ENCODE data around the gene WDR70. TPM values are rescaled to one million over a fixed set of nuclear protein-coding genes. Genes with fewer than 3 reads are reported as not detected.

The WDR70 gene
- total and polyA plus RNA-seq, 10 of the 15 experiments (the other 5 are each of a cell fraction or from before 2014, with no cell fraction given) = 10.9 to 33.6 (median 29.1) TPM

GRCh38 chr5:37664551-37664950, 285.4 kb downstream of the WDR70 start:
- no peak for DNase-seq (ENCODE audit: low read depth, low spot score)
- no peaks in the 10 kb centered on the region for H3K27me3 ChIP-seq (replicated peaks in 1 of 2; ENCODE audit: control insufficient read depth in 2 of 2, insufficient read depth in 2 of 2, low read length in 1 of 2)
- ChIA-PET SMC1A (ENCODE audit: uncharacterized antibody, unreplicated experiment) (no interaction called here), CTCF (no interaction called here), RAD21 (ENCODE audit: unreplicated experiment) (no interaction called here), POLR2A (no interaction called here)
- no peak overlapping the region for H3K9ac ChIP-seq (ENCODE audit: control insufficient read depth, insufficient read depth, low read length)
- BruUV-seq (replicated peaks) = no TSS peak
- no peaks in the 10 kb centered on the region for H3K9me3 ChIP-seq (replicated peaks; ENCODE audit: control insufficient read depth, insufficient read depth, low read length)
- H2AFZ ChIP-seq (ENCODE audit: control insufficient read depth, low read depth, low read length) = no peak overlapping the region
- no peak overlapping the region for H3K27ac ChIP-seq (ENCODE audit: control insufficient read depth, insufficient read depth)
- H3K4me1 ChIP-seq (ENCODE audit: control insufficient read depth, insufficient read depth, low read length) = no peaks in the 10 kb centered on the region
- no peak for FAIRE-seq
- H3K79me2 ChIP-seq (ENCODE audit: control insufficient read depth, insufficient read depth, low read length) = no peaks in the 10 kb centered on the region
- intact Hi-C loops (cut with micrococcal nuclease; ENCODE audit: unreplicated experiment) (no loop called here), in situ Hi-C loops (cut with MboI) (no loop called here)
- H3K4me3 ChIP-seq = no peak overlapping the region
- H3K36me3 ChIP-seq (ENCODE audit: control insufficient read depth in 2 of 2, insufficient read depth in 2 of 2, low read length in 1 of 2) = no peaks in the 10 kb centered on the region
- H4K20me1 ChIP-seq (ENCODE audit: control insufficient read depth, insufficient read depth) = no peaks in the 10 kb centered on the region
- ATAC-seq = no peak
- WGBS (ENCODE audit: insufficient coverage, insufficient replicate concordance, low lambda C conversion rate, missing lambda C conversion rate) = 100% methylated on average over 1 of the region's 1 CpG
- H3K4me2 ChIP-seq (ENCODE audit: control insufficient read depth, insufficient read depth) = no peak overlapping the region
- TF ChIP-seq BRCA1 (IDR thresholded peaks at IDR 0.05; ENCODE audit: low read depth, low read length) = no peak
- no peak for TF ChIP-seq ZNF217 (IDR thresholded peaks at IDR 0.05)
- TF ChIP-seq SMARCA5 (IDR thresholded peaks at IDR 0.05) = no peak
- no peak for TF ChIP-seq SMC3 (IDR thresholded peaks at IDR 0.05; ENCODE audit: borderline replicate concordance, low read length)
- TF ChIP-seq ZSCAN29 (IDR thresholded peaks at IDR 0.05) = no peak
- no peak for TF ChIP-seq ZNF592 (IDR thresholded peaks at IDR 0.05)
- no peak for TF ChIP-seq CEBPB (IDR thresholded peaks at IDR 0.05; ENCODE audit: borderline replicate concordance in 1 of 2, low read depth in 2 of 2, low read length in 2 of 2)
- no peak for TF ChIP-seq IRF4 (IDR thresholded peaks at IDR 0.05; ENCODE audit: low read depth, low read length)
- TF ChIP-seq HCFC1 (IDR thresholded peaks at IDR 0.05; ENCODE audit: low read length) = no peak
- no peak for TF ChIP-seq ESRRA (IDR thresholded peaks at IDR 0.05; ENCODE audit: low read length)
- TF ChIP-seq NBN (IDR thresholded peaks at IDR 0.05) = no peak
- TF ChIP-seq MTA3 (IDR thresholded peaks at IDR 0.05; ENCODE audit: borderline replicate concordance, low read length) = no peak
- no peak for TF ChIP-seq JUNB (IDR thresholded peaks at IDR 0.05)
- TF ChIP-seq MTA2 (IDR thresholded peaks at IDR 0.05; ENCODE audit: low read depth) = no peak

Measured in GM12878 (cell line).